Right atrium auricular region (tissue), 2 donors: Measurements from ENCODE around the gene DDX47. TPM values are rescaled to one million over a fixed set of nuclear protein-coding genes. Genes with fewer than 3 reads are reported as not detected.

Source experiments
- DNase-seq: peaks from one replicate; pipeline ENCODE4 v3.0.0-alpha.2; 2019; ENCODE audit warnings: low spot score
- H3K27ac ChIP-seq, 2 donors: fragments of 200-600 bp; sonication (generic); 1 replicate in 1 of 2; 2 replicates in 1 of 2; pipeline ENCODE4 v1.5.1; 2016 to 2019
- H3K27me3 ChIP-seq, 2 donors: fragments of 200-600 bp; sonication (generic); one replicate each; pipeline versions ENCODE4 v1.5.1 to v1.6.0; 2017 to 2019
- H3K36me3 ChIP-seq: fragments of 200-600 bp; sonication (generic); one replicate; pipeline ENCODE4 v1.5.1; 2016
- H3K4me1 ChIP-seq, 2 donors: fragments of 200-600 bp; sonication (generic); one replicate each; pipeline versions ENCODE4 v1.5.1 to v1.6.0; 2017 to 2019
- H3K4me3 ChIP-seq, 2 donors: fragments of 200-600 bp; sonication (generic); 1 replicate in 1 of 2; 2 replicates in 1 of 2; pipeline ENCODE4 v1.5.1; 2017 to 2019; ENCODE audit warnings: mild to moderate bottlenecking in 1 of 2, moderate library complexity in 1 of 2
- H3K9me3 ChIP-seq, 2 donors: fragments of 200-600 bp; sonication (generic); one replicate each; pipeline ENCODE4 v1.5.1; 2019
- total RNA-seq, 2 donors: library from RNA; depleted of rRNA; stranded (reverse); fragments of >200 nt; gene quantifications; one replicate each; pipeline ENCODE4 v1.1.0, GENCODE V29; 2016
- TF ChIP-seq, protein P1 (sequence below), 2 donors: fragments of 200-600 bp; sonication (generic); IDR thresholded peaks; one replicate each; pipeline ENCODE4 v1.5.1; 2019; ENCODE audit warnings: antibody characterized with exemption in 2 of 2

Gene DDX47
- total RNA-seq, 2 donors from 2014 or later: 24.1 to 35.6 TPM

DNA sequence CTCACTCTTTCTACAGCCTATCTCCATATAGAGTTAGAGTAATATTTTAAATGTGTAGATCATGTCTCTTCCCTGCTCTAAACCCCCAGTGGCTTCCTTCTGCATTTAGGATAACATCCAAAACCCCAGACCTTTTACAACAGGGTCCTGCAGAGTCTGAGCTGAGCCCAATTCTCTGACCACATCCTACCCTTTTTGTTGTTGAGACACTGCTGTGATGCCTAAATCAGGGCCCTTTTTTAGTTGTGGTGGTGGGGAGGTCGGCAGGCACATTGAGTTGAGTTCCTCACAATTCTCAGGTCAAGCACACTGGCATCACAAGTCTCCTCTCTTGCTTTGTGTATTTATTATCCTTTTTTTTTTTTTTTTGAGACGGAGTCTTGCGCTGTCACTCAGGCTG, 1.8 kb upstream of the DDX47 start:
- no peaks in the 10 kb centered on the region for H3K36me3 ChIP-seq
- no peak overlapping the region for H3K27ac ChIP-seq
- TF ChIP-seq, protein P1, sequence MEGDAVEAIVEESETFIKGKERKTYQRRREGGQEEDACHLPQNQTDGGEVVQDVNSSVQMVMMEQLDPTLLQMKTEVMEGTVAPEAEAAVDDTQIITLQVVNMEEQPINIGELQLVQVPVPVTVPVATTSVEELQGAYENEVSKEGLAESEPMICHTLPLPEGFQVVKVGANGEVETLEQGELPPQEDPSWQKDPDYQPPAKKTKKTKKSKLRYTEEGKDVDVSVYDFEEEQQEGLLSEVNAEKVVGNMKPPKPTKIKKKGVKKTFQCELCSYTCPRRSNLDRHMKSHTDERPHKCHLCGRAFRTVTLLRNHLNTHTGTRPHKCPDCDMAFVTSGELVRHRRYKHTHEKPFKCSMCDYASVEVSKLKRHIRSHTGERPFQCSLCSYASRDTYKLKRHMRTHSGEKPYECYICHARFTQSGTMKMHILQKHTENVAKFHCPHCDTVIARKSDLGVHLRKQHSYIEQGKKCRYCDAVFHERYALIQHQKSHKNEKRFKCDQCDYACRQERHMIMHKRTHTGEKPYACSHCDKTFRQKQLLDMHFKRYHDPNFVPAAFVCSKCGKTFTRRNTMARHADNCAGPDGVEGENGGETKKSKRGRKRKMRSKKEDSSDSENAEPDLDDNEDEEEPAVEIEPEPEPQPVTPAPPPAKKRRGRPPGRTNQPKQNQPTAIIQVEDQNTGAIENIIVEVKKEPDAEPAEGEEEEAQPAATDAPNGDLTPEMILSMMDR (IDR thresholded peaks at IDR 0.05): no peak
- no peaks in the 10 kb centered on the region for H3K9me3 ChIP-seq
- no peak overlapping the region for H3K4me3 ChIP-seq
- H3K27me3 ChIP-seq: no peaks in the 10 kb centered on the region
- peaks cover 0 to 38% of the 10 kb centered on the region in 2 donors for H3K4me1 ChIP-seq
- no peak for DNase-seq

DNA sequence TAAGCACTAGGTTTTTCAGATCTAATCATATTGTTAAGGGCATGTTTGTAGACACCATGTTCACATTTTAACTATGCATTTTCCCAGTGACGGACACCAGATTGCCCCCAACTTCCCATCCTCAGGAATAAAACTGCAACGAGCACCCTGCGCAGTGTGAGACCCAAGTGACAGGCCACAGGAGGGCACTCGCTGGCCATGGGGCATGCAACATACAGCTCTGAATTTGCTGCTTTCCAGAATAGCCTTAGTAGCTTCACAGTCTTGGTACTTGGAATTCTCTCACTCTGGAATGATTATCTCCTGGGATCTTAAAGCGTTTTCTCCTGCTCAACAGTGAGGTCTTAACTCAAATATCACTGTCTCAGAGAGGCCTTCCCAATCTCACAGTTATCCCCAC, 972 bp upstream of the DDX47 start:
- Histone ChIP-seq H3K4me3 (no peak overlapping the region), H3K27me3 (no peaks in the 10 kb centered on the region), H3K36me3 (no peaks in the 10 kb centered on the region), H3K9me3 (no peaks in the 10 kb centered on the region), H3K27ac (no peak overlapping the region), H3K4me1 (peaks cover 0 to 40% of the 10 kb centered on the region in 2 donors)
- TF ChIP-seq, protein P1 (IDR thresholded peaks at IDR 0.05): no peak
- no peak for DNase-seq

DNA sequence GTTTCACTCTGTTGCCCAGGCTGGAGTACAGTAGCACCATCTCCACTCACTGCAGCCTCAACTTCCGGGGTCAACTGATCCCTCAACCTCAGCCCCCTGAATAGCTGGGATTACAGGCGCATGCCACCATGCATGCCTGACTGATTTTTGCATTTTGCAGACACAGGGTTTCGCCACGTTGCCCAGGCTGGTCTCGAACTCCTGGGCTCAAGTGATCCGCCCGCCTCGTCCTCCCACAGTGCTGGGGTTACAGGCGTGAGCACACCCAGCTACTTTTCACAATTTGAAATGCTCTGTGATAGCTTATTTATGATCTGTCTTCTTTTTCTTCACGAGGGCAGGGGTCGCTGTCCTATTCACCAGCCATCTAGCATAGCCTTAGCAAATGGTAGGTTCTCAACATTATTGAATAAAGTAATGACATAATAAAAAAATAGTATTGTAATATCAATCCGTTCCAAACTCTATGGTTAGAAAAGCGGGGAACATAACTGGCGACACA, 477 bp upstream of the DDX47 start:
- H3K4me1 ChIP-seq: peaks cover 0 to 35% of the 10 kb centered on the region in 2 donors
- no peaks in the 10 kb centered on the region for H3K27me3 ChIP-seq
- H3K27ac ChIP-seq: no peak overlapping the region
- no peaks in the 10 kb centered on the region for H3K9me3 ChIP-seq
- H3K4me3 ChIP-seq: peak overlapping the region in 1 of 2 donors; percentile 85
- no peak for DNase-seq
- TF ChIP-seq, protein P1 (IDR thresholded peaks at IDR 0.05): no peak
- no peaks in the 10 kb centered on the region for H3K36me3 ChIP-seq

DNA sequence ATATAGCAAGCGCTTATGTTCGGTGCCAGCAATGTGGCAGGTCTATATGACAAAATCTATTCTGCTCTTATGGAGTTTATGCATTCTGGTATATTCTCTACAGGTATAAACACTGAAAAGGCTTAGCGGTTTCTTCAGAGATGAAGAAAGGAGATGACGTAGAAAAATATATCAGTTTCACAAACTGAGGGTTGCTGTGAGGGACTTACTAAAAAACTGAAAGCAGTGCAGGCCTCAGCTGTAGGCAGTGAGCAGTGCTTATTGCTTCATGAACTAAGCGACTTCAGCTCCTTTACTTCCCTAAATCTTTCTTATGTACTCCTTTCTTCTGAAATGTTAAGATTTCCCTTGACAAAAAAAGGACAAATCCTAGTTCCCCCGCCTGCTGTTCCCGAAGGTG, 4.5 kb downstream of the DDX47 start:
- H3K27me3 ChIP-seq: no peaks in the 10 kb centered on the region
- H3K27ac ChIP-seq: no peak overlapping the region
- DNase-seq: no peak
- peaks cover 17% of the 10 kb centered on the region for H3K36me3 ChIP-seq
- no peaks in the 10 kb centered on the region for H3K9me3 ChIP-seq
- TF ChIP-seq, protein P1 (IDR thresholded peaks at IDR 0.05): no peak
- no peak overlapping the region for H3K4me3 ChIP-seq
- H3K4me1 ChIP-seq: peaks cover 0 to 36% of the 10 kb centered on the region in 2 donors

DNA sequence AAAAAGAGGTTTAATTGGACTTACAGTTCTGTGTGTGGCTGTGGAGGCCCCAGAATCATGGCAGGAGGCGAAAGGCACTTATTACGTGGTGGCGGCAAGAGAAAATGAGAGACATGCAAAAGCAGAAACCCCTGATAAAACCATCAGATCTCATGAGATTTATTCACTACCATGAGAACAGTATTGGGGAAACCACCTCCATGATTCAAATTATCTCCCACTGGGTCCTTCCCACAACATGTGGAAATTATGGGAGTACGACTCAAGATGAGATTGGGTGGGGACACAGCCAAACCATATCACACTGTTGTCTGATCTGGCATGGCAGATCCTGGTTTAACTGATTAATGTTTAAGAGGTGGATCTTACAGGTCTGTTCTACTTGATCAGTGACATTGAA, 5.6 kb downstream of the DDX47 start:
- Histone ChIP-seq H3K27me3 (no peaks in the 10 kb centered on the region), H3K9me3 (no peaks in the 10 kb centered on the region), H3K27ac (no peak overlapping the region), H3K36me3 (peaks cover 28% of the 10 kb centered on the region), H3K4me3 (no peak overlapping the region), H3K4me1 (peaks cover 0 to 34% of the 10 kb centered on the region in 2 donors)
- no peak for DNase-seq
- TF ChIP-seq, protein P1 (IDR thresholded peaks at IDR 0.05): no peak

DNA sequence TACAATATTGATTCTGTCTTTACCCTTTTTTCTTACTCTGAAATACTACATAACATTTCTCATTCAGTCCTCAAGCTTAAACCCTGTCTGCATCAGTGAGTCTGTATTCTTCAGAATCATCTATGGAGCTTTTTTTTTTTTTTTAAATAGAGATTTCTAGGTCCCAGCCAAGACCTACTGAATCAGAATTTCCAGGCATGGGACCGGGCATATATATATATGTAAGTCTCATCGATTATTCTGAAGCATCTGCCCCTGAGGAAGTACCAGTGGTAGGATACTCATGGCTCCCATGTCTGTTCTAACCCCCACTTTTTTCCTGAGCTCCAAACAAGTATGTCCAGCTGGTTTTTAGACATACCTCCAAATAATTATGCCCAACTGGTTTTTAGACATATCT, 6.1 kb downstream of the DDX47 start:
- no peak for DNase-seq
- Histone ChIP-seq H3K27ac (peak overlapping the region; percentile 15 to 40), H3K4me1 (peaks cover 0 to 29% of the 10 kb centered on the region in 2 donors), H3K9me3 (no peaks in the 10 kb centered on the region), H3K4me3 (no peak overlapping the region), H3K36me3 (peaks cover 33% of the 10 kb centered on the region), H3K27me3 (no peaks in the 10 kb centered on the region)
- TF ChIP-seq, protein P1 (IDR thresholded peaks at IDR 0.05): no peak
